C4-2B (cell line): ENCODE results near the gene POU2AF1.

Experiments
- ZFX ChIP-seq: fragments of 450-650 bp; IDR thresholded peaks from 2 replicates; pipeline ENCODE4 v1.6.1; 2017
- TF ChIP-seq, protein P1 (sequence below): fragments of 450-650 bp; conservative IDR thresholded peaks from 2 replicates; pipeline ENCODE4 v1.5.1; 2017; ENCODE audit warnings: mild to moderate bottlenecking

DNA sequence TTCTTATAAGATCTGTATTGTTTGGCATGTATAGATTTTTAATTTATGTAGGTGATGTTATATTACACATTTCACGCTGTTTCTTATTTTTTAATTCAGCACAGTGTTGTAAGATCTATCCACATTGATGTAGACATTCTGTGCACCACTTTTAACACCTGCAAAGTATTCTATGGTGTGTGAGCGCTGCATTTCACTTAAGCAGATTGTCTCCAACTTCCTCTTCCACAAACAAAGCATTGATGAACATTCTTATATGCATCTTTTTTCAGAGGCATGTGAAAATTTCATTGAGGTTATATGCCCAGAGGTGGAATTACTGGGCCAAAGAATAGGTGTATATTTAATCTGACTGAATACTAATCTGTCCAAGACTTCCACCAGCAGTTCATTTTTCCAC, 3.4 kb upstream of the POU2AF1 start:
- TF ChIP-seq, protein P1, sequence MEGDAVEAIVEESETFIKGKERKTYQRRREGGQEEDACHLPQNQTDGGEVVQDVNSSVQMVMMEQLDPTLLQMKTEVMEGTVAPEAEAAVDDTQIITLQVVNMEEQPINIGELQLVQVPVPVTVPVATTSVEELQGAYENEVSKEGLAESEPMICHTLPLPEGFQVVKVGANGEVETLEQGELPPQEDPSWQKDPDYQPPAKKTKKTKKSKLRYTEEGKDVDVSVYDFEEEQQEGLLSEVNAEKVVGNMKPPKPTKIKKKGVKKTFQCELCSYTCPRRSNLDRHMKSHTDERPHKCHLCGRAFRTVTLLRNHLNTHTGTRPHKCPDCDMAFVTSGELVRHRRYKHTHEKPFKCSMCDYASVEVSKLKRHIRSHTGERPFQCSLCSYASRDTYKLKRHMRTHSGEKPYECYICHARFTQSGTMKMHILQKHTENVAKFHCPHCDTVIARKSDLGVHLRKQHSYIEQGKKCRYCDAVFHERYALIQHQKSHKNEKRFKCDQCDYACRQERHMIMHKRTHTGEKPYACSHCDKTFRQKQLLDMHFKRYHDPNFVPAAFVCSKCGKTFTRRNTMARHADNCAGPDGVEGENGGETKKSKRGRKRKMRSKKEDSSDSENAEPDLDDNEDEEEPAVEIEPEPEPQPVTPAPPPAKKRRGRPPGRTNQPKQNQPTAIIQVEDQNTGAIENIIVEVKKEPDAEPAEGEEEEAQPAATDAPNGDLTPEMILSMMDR, result no peak
- no peak for TF ChIP-seq ZFX
